AG04449 (cell line): Measurements from ENCODE around the gene GJC1.

Experiments used
- CTCF ChIA-PET: fragments of 350-600 bp; formaldehyde crosslinking; extraction: SDS; loops from one replicate; lab custom pipeline; 2021; ENCODE audit warnings: antibody characterized with exemption; lab: Yijun Ruan, JAX
- POLR2A ChIA-PET: fragments of 400-600, 350-600 bp; formaldehyde crosslinking; extraction: SDS; loops from one replicate; lab custom pipeline; 2020; ENCODE audit warnings: antibody characterized with exemption, inconsistent platforms; lab: Yijun Ruan, JAX
- DNase-seq: peaks from one replicate; pipeline ENCODE4 v3.0.0-alpha.2; 2010; ENCODE audit warnings: low read depth, low spot score
- H3K4me3 ChIP-seq: 2 replicates; pipeline ENCODE4 v1.5.1; 2011; ENCODE audit warnings: low read depth, mild to moderate bottlenecking, control low read depth, low read length
- CTCF ChIP-seq: IDR thresholded peaks from one replicate; pipeline ENCODE4 v1.5.1; 2011; ENCODE audit warnings: mild to moderate bottlenecking, moderate library complexity, low read length, control low read depth, inconsistent platforms; ENCODE audit not compliant: insufficient read depth; ENCODE audit errors: missing control alignments

The GJC1 gene

GRCh38 chr17:44840936-44841335, 10.8 kb upstream of the GJC1 start:
- ChIA-PET CTCF (interaction anchor here (0.6 to 1.8 kb wide), 5 partner anchors 12 to 217 kb away, joined by 3 to 9 read pairs (median 3); no protein-coding TSS in a partner anchor), POLR2A (no interaction called here)
- no peak for TF ChIP-seq CTCF
- no peak overlapping the region for H3K4me3 ChIP-seq
- no peak for DNase-seq

- POLR2A ChIA-PET = no interaction called here
Measured at GRCh38 chr17:44840274-44840673, 10.2 kb upstream of the GJC1 start.

GRCh38 chr17:44837196-44837595, 7.1 kb upstream of the GJC1 start:
- H3K4me3 ChIP-seq = no peak overlapping the region
- ChIA-PET CTCF (interaction anchor here (0.6 to 3.1 kb wide), 3 partner anchors 9 to 85 kb away, joined by 3 to 12 read pairs (median 4); no protein-coding TSS in a partner anchor), POLR2A (no interaction called here)
- no peak for TF ChIP-seq CTCF
- no peak for DNase-seq

More at GRCh38 chr17:44840274-44840673, 10.2 kb upstream of the GJC1 start:
- CTCF ChIA-PET = interaction anchor here (1.2 to 1.8 kb wide), 3 partner anchors 25 to 61 kb away, joined by 3 to 9 read pairs (median 4); no protein-coding TSS in a partner anchor
- no peak for TF ChIP-seq CTCF
- DNase-seq = no peak
- no peak overlapping the region for H3K4me3 ChIP-seq

- CTCF ChIA-PET = interaction anchor here (0.7 to 3.0 kb wide), 4 partner anchors 12 to 57 kb away, joined by 4 to 15 read pairs (median 4); partner anchors contain the start of gene HIGD1B
Measured at GRCh38 chr17:44832805-44833204, 2.7 kb upstream of the GJC1 start.

DNA sequence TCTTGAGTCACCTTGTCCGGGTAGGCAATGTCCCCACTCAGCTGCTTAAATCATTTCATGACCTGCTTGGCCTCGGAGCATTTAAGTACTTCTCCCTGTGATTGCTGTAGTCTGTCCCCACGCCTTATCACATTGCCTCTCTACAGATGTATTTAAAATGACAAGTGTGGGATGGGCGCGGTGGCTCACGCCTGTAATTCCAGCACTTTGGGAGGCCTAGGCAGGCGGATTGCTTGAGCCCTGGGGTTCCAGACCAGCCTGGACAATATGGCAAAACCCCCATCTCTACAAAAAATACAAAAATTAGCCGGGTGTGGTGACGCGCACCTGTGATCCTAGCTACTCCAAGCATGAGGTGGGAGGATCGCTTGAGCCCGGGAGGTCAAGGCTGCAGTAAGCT, 1.3 kb upstream of the GJC1 start:
- TF ChIP-seq CTCF = no peak
- no peak for DNase-seq
- H3K4me3 ChIP-seq = no peak overlapping the region
- ChIA-PET CTCF (interaction anchor here (1.0 to 3.0 kb wide), 5 partner anchors 9 to 52 kb away, joined by 3 to 15 read pairs (median 5); partner anchors contain the start of gene HIGD1B), POLR2A (no interaction called here)

More at GRCh38 chr17:44832805-44833204, 2.7 kb upstream of the GJC1 start:
- H3K4me3 ChIP-seq = no peak overlapping the region
- TF ChIP-seq CTCF = peak; percentile 3
- POLR2A ChIA-PET = no interaction called here
- no peak for DNase-seq

DNA sequence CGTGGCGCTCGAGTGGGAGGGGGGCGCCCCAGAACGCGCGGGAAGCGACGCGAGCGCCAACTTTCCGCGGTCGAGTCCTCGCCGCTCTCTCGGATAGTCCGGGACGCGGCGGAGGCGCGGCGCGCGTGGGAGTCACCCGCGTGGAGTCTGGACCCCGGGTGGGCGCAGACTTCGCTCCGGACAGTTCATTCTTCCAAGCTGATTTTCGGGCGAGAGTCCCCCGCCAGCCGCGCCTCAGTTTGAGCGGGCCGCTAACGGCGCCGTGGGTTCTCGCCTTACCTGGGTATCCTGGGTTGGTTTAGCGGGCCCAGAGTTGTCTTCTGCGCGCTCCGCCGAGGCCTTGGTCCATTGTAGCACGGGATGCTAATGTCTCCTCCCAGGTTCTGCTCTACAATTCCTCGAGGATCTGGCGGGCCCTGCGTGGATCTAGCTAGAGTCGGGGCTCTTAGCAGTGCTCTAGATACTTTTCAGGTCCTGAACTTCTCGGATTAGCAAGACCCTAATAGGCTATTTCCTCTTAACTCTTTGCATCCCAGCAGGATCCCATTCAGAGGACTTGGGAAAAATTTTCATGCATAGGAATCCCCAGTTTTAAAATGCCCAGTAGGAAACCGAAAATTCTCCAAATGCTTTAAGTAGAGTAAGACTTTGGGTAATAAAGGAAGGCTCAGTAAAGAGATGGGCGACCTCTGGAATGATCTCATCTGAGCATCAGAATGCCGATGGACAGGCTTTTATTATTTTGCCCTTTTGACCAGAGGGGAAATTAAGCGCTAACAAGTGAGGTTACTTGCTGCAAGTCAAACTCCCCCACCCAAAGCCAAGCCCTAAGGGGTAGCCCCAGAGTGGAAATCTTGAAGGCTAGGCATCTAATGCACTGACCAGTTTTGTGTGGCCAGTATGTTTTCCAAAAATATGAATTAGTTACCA, 537 bp upstream of the GJC1 start:
- TF ChIP-seq CTCF = no peak
- no peak for DNase-seq
- H3K4me3 ChIP-seq = peak overlapping the region; percentile 82
- ChIA-PET POLR2A (no interaction called here), CTCF (interaction anchor here (0.8 to 3.0 kb wide), 6 partner anchors 8 to 60 kb away, joined by 3 to 15 read pairs (median 4); partner anchors contain the start of gene HIGD1B)
